Panc1 (cell line): ENCODE measurements around the gene SPATA6L.

Experiments
- SIN3A ChIP-seq: IDR thresholded peaks from 2 replicates; pipeline ENCODE4 v1.6.1; 2012; ENCODE audit warnings: low read depth, mild to moderate bottlenecking, low read length, moderate library complexity, borderline replicate concordance; ENCODE audit not compliant: insufficient read depth
- TF ChIP-seq, protein P1 (sequence below): fragments of 450-650 bp; IDR thresholded peaks from 2 replicates; pipeline ENCODE4 v1.5.1; 2017; ENCODE audit warnings: mild to moderate bottlenecking

DNA sequence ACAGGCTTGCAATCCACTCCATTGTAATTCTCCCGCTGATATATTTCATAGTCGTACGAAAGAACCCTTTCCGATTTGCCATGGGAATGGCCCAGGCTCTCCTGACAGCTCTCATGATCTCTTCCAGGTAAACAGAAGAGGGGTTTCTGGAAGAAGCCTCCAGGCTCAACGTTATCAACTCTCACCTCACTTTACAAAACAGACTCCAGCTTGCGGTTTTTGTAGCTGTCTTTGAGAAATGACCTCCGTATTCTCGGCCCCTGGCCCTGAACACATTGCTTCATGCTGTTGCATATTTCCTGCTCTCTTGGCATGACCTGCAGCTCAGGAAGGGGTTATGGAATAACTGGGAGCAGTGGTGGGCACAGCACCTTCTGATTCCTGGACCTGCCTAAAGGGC, 90.3 kb downstream of the SPATA6L start:
- TF ChIP-seq, protein P1, sequence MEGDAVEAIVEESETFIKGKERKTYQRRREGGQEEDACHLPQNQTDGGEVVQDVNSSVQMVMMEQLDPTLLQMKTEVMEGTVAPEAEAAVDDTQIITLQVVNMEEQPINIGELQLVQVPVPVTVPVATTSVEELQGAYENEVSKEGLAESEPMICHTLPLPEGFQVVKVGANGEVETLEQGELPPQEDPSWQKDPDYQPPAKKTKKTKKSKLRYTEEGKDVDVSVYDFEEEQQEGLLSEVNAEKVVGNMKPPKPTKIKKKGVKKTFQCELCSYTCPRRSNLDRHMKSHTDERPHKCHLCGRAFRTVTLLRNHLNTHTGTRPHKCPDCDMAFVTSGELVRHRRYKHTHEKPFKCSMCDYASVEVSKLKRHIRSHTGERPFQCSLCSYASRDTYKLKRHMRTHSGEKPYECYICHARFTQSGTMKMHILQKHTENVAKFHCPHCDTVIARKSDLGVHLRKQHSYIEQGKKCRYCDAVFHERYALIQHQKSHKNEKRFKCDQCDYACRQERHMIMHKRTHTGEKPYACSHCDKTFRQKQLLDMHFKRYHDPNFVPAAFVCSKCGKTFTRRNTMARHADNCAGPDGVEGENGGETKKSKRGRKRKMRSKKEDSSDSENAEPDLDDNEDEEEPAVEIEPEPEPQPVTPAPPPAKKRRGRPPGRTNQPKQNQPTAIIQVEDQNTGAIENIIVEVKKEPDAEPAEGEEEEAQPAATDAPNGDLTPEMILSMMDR: no peak
- TF ChIP-seq SIN3A: no peak
